GDM1 (cell line): ENCODE measurements around the gene KMT2A.
A peak's percentile ranks its signal among the peaks of the same experiment; 100 is the strongest.
"Not testable (repeated sequence)": the region's sequence is repeated elsewhere in the genome, so short reads cannot be mapped to it uniquely, and the experiment has no call there.

ENCODE experiments used
- DNase-seq: peaks from one replicate; lab custom pipeline; 2025; lab: John Stamatoyannopoulos, UW

Gene KMT2A

DNA sequence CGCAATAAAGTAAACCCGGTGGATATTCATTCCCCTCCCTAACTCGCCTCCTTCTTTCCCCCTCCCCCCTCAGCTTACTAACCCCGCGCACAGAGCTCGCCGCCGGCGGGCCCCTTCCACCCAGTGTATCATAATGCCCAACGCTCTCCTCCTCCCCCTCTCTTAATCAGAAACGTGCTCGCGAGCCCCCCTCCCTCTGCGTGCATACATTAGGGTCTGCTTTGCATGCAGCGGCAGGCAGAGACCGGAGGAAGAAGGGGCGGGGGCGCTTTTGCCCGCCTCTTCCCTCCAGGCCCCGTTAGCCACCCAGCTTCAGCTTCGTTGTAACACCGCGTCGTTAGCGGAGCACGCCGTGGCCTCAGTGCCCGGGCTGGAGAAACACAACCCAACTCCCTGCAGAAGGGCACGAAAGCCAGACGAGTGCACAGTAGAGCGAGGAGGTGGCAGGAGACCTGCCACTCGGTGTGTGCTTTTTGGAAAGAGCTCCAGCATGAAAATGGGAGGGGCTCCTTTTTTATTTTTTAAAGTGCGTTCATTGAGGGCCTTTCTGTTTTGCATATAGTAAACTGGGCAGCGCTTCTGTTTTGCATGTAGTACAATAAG is 901 bp upstream of the KMT2A start:
- peak; percentile 85 for DNase-seq

DNA sequence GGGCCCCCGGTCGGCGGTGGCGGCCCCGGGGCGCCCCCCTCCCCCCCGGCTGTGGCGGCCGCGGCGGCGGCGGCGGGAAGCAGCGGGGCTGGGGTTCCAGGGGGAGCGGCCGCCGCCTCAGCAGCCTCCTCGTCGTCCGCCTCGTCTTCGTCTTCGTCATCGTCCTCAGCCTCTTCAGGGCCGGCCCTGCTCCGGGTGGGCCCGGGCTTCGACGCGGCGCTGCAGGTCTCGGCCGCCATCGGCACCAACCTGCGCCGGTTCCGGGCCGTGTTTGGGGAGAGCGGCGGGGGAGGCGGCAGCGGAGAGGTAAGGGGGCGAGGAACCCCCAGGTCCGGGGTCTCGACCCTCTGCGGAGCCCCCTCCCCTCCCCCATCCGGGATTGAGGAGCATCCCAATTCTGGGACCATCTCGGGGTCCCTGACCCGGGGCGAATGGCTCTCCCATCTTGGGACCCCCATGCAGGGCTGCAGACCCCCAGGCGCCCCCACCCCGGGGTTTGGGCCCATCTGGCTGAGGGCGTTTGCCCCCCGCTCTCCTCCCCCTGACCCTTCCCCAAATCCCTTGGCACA is 431 bp downstream of the KMT2A start:
- DNase-seq, result no peak

DNA sequence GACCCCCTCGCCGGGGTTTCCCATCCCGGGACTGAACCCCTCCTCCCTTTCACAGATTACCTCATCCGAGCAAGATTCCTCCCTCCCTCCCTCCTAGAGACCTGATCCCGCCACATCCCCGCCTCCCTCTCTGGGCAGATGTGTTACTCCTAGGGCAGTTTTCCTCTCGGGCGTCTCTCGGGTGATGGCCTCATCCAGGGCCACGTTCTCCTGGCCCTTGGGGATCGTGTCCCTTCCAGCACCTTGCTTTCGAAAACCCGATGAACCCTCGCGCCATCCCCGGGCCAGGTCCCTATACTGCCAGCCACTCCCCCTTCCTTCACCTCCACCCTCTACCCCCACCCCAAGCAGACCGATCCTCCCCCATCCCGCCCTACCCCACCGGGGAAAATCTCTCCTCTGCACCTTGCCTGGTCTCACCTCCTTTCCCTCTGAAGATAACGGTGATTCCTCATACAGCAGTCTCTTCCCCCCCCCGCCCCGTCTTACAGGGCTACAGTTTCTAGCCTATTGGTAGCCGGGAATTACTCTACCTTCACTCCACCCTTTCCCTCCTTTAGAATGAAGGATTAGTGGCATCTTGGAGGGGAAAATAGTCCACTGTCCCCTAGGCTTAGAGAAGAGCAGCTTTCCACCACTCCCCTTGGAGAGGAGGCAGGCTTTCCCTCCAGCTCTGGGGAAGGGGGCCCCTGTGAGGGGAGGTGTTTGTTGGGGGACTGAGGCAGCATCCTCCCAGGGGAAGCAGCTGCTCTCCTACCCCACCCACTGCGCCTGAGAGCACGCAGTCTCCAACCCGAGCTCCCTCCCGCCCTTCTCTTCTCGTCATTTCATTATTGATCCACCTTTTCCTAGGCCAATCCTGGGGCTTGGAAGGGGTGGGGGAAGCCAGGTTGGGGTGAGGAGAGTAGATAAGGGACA is 1.2 kb downstream of the KMT2A start:
- no peak for DNase-seq

DNA sequence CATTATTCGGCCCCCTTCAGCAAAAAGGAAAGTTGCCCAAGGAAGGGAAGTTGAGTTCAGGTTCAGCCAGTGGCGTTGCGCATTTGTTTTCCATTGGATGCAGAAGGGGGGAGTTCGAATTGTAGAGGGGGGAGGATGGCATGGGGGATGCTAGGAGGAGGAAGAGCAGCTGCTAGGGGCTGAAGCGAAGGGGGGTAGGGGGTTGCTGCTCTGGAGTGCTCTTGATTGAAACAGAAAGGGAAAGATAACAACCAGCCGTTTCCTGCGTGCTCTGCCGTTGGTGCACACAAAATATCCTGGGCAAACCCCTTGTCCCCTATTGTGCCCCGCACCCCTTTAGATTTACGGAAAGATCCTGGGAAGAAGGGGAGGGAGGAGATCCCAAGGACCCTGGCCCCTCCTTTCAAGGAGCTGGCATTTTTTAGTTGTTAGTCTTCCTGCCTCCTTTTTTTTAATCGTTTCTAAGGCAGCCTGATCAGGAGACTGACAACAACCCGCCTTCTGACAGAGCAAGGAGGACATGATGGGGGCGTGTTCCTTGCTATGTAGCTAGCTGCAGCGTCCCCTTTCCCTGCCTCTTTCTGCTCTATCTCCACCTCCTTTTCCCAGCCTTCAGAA is 2.1 kb downstream of the KMT2A start:
- DNase-seq, result peak; percentile 53

DNA sequence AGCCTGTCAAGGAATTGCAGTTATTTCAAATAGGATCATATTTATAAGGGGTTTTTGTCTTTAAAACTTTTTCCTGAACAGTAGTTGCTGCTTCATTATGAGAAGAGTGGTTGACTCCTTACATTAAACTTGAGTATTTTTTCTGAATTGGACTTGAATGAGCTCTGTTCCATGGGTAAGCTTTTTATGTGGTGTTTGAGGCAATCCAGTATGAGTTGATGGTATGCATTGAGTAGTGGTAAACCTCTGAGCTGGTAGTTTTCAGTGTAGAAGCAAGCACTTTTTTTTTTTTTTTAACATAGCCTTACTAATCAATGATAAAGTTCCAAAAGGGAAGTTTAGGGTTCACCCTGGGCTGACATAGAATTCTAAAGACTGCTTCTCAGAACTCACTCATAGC is 3.4 kb downstream of the KMT2A start:
- DNase-seq, result no peak

DNA sequence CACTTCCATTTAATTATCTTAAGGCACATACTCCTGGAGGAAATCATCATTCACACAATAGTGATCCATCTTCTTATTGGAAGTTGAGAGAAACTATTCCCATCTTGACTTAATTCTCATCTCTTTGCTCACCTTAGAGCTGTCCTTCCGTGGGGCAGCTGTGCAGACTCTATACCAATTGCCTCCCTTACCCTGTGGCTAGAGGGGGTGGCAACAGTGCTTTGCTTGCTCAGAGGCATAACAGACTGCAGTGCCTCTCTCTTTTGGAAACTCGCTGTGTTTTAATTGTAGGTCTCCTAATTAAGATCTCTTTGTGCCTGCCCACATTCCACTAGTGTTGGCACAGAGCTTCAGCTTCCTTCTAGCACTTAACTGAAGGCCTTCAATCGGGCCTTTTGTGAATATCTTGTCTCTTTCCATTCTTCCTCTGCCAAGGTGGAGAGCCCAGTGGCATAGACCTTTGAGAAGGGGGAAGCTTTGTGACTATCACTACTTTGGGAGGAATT is 5.5 kb downstream of the KMT2A start:
- no peak for DNase-seq

DNA sequence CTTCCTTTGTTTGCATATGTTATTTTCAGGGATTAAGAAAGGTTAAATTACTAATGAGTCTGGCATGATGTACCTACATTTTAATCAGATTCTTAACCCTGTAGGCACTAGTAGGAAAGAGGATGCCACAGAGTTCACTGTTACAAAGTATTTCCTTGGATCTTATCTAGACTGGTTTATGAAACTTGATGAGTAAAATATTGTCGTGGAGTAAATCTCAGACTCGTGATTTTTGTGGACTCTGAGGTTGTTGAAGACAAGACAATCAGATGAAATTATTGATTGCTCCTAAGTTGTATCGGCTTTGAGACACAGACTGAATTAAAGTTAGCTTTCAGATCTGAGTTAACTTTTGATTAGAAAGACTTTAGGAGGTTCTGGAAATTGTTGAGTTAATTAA is 6.0 kb downstream of the KMT2A start:
- no peak for DNase-seq

DNA sequence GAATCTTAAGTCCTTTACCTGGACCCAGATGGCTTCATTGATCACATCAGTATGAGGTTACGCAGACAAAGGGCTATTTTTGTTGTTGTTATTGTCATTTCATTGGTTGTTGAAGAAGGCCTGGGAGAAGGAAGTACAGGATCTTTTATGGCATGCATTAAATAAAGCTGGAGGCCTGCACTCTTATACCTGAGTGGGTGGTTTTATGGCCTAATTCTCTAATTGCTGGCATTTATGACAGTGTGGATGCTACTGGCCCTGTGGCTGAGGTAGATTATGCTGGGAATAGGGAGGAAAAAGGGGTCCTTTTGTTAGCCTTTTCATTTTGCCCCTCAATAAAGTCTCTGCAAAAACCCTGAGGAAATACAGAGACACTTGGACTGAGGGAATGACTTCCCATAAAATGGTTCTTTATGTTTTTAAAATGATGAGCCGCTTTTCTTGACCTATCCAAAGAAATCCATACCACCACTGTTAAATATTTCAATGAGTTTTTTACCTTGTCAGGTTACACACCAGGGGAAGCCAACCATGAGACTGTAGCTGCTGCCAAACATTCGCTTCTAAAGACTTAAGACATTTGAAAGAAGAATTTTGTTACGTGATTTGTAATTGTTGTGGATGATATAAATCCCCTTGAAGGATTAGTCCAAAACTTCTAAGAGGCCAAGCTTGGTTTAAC is 6.8 kb downstream of the KMT2A start:
- no peak for DNase-seq

DNA sequence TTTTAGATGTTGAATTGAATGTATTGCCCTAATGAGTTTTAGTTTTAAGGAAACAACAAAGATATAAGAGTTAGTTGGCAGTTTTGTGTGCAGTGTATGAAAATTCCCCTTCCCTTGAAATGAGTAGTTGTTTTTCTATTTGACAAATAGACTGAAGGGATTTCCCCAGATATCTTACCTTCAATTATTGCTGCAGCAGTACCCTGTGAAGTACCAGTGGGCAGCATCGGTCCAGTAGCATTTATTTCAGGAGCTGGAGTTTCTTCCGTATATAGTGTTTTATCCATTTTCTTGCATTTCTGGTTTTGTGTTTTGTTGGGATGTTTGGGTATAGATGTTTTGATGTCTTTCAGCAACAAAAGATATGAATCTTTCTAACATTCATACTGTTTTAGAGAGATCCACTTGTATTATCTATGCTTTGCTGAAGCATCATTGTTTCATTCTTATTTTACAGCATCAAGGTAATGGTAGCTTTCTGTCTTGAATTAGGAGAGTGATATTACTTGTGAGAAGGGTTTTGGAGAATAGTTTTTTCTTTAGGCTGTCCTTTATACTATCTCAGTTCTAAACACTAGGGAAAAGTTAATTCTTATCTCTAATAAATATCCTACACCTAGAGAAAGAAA is 7.4 kb downstream of the KMT2A start:
- no peak for DNase-seq

DNA sequence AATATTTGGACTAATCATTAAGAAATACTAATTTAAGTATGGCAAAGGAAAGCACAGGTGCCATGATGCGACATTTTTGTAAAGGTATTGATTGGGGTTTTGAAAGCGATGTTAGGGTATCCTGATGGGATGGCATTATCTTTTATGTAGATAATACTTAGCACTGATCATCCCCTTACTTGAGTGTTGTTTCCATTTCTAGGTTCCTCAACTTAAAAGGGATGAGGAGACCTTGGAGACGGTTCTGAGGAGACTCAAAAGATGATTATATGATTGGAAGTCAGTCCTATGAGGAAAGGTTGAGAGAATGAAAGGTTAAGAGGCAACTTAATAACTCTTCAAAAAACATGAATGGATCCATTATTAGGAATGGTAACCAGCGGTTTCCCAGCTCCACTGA is 11.1 kb downstream of the KMT2A start:
- DNase-seq, result no peak

DNA sequence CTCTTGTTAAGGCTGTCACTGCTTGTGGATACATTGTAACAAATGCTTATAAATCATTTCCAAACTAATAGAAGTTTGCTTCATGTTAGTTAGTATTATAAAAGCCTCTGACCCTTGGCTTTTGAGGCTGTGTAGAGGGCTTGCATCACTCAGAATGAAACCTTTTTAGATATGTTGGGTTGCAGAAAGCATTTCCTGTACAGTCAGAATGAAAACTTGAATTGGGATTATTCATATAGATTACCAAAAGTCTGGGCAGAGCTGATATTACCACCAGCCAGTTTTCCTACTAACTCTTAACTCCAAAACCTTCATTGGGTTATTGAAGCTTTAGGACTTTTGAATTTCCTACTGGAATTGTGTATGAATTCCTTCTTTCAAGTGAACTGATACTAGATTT is 12.0 kb downstream of the KMT2A start:
- no peak for DNase-seq

DNA sequence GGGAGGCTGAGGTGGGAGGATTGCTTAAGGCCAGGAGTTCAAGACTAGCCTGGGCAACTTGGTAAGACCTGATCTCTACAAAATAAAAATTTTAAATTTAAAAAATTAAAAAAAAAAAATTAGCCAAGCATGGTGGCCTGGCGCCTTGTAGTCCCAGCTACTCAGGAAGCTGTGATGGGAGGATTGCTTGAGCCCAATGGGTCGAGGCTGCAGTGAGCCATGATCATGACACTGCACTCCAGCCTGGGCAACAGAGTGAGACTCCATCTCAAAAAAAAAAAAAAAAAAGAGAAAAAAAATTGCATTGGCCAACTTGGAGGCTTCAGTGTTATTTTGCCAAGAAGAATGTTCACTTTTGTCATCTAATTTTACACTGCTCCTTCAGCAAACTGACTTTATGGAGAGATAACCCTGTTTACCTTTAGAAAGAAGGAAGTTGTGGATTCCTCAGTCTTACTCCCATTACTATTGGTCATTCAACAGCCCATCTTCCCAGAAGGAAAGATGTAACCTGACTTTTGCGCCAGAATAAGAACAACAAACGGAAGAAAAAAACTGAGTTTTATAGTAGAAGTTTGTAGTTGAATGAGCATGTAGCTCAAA is 13.1 kb downstream of the KMT2A start:
- no peak for DNase-seq

DNA sequence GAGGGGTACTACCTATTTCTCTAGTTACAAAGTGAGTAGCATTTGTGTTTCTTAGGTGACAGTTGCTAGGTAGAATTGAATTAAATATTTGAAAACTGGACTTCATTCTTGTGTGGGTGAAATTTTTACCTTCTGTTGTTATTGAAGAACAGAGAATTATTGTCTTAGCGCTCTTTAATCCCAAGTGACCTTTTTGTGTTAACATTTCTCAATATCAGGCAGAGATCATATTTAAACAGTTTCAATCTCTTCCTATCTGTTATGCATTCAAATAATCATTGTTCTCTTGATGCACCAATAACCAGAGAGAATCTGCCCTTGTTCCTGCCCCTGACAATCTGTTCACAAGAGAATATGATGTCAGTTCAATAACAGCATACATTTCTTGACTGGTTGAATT is 14.2 kb downstream of the KMT2A start:
- DNase-seq, result no peak

DNA sequence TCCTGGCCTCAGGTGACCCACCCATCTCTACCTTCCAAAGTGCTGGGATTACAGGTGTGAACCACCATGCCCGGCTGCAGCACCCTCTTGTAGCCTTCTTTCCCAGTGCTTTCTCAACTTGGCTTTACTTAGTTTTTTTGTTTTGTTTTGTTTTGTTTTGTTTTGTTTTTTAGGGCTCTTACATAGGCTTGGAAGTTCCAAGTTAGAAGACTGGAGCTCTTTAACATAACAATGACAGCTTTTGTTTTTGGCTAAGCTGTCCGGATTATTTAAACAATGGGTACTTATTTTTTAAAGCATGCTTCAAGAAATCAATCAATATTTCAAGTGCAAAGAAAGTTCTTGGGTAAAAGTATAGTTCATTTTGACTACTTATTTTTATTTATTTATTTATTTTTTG is 25.9 kb downstream of the KMT2A start:
- no peak for DNase-seq

DNA sequence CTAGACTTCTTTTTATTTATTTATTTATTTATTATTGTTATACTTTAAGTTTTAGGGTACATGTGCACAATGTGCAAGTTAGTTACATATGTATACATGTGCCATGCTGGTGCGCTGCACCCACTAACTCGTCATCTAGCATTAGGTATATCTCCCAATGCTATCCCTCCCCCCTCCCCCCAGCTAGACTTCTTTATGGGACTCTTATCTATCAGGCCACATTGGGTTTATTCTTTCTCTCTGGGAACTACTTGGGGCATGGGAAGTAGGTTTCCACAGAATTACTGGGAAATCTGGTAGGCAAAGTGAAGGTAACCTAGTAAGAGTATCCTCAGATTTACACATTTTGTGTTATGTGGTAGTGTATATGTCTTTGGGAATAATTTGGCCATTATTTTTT is 32.7 kb downstream of the KMT2A start:
- not testable (repeated sequence) for DNase-seq

DNA sequence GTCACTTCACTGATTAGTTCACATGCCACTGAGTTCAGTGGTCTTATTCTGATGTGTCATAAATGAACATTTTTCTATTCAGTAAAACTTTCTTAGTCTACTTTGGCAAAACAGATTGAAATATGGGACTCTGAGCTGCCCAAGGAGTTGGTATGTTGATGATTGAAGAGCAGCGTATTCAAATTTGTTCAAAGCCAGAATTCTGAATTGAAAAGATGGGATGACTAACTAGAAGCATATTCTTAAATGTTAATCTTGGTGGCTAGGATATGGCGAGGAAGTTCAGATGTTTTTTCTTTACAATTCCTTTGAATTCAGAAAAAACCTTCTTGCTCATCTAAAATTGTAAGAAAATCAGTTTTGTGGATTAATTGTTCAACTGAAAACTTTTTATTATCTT is 34.7 kb downstream of the KMT2A start:
- no peak for DNase-seq

DNA sequence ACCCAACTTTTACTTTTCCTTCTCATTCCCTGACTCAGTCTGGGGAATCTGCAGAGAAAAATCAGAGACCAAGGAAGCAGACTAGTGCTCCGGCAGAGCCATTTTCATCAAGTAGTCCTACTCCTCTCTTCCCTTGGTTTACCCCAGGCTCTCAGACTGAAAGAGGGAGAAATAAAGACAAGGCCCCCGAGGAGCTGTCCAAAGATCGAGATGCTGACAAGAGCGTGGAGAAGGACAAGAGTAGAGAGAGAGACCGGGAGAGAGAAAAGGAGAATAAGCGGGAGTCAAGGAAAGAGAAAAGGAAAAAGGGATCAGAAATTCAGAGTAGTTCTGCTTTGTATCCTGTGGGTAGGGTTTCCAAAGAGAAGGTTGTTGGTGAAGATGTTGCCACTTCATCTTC is 37.2 kb downstream of the KMT2A start:
- no peak for DNase-seq

DNA sequence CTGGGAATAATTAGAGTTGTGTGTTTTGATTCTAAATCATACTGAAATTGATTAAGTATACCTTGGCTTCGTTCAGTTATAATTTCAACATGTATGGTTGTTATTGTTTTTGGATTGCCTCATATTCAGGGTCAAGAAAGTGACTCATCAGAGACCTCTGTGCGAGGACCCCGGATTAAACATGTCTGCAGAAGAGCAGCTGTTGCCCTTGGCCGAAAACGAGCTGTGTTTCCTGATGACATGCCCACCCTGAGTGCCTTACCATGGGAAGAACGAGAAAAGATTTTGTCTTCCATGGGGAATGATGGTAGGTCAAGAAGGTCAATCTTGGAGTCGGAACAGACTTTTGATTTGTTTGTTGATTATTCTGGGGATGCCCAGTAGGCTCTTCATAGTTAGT is 40.4 kb downstream of the KMT2A start:
- no peak for DNase-seq

DNA sequence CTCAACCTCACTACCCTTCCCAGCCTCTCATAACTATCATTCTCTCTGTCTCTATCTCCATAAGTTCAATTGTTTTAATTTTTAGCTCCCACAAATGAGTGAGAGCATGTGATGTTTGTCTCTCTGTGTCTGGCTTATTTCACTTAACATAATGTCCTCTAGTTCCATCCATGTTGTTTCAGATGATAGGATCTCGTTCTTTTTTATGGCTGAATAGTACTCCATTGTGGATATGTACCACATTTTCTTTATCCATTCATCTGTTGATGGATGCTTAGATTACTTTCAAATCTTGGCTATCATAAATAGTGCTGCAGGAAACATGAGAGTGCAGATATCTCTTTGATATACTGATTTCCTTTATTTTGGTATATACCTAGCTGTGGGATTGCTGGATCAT is 44.9 kb downstream of the KMT2A start:
- DNase-seq, result not testable (repeated sequence)

DNA sequence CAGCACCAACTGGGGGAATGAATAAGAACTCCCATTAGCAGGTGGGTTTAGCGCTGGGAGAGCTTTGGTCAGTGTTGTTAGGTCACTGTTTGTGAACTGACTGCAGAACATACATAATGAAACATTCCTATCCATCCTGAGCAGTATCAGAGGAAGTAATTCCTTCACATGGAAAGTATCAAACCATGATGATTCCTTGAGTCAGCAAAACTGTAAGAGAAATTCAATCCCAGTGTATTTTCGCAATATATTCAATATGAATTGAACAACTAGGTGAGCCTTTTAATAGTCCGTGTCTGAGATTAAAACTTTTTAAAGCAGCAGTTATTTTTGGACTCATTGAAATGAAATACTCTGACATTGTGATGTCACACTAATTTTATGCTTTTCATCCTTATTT is 48.1 kb downstream of the KMT2A start:
- no peak for DNase-seq

DNA sequence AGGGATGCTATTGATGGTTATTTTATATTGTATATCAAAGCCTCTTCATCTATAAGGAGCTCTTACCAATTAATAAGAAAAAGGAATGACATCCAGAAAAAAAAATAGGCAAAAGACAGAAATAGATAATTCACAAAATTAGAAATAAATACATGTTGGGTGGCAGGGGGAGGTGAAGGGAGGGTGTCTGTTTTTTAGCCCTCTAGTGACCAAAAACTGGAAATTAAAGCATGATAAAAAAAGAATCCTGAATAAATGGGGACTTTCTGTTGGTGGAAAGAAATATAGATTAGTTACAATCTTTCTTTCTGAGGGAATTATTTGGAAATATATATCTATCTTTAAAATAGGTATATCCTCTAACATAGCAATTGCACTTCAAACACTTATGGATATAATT is 49.0 kb downstream of the KMT2A start:
- DNase-seq, result no peak
